Effector CD8-positive, alpha-beta T cell (primary cell): ENCODE measurements around the gene APOC4.
A peak's percentile ranks its signal among the peaks of the same experiment; 100 is the strongest.
"Not testable (repeated sequence)": the region's sequence is repeated elsewhere in the genome, so short reads cannot be mapped to it uniquely, and the experiment has no call there.

ENCODE experiments used
- DNase-seq: peaks from one replicate; lab custom pipeline; 2025; lab: John Stamatoyannopoulos, UW

APOC4 gene

DNA sequence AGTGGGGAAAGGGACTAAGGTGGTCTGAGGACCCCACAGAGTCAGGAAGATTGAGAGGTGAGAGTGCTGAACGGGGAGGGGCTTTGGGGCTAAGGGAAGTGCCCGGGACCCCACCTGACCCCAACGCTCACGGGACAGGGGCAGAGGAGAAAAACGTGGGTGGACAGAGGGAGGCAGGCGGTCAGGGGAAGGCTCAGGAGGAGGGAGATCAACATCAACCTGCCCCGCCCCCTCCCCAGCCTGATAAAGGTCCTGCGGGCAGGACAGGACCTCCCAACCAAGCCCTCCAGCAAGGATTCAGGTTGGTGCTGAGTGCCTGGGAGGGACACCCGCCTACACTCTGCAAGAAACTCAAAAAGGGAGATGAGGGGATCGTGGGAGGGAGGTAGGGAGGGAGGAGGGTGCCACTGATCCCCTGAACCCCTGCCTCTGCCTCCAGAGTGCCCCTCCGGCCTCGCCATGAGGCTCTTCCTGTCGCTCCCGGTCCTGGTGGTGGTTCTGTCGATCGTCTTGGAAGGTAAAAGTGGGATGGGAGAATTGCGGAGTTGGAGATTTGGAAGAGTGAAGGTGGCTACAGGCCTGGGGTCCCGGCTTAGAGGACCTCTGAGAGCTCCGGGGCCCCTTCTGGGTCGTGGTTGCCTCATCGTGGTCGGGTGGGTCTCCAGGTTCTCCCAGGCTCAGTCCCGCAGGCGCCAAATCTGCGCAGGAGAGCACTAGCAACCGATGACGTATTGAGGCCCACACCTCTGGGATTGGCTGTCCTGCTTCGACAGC is 27.4 kb upstream of the APOC4 start, which contains the start of gene APOC1:
Gene APOC1 (plus strand): TSS at position 176 of the 774 bp plus-strand sequence. CDS start 284 bp downstream, at position 460.
- DNase-seq = peak; percentile 70

DNA sequence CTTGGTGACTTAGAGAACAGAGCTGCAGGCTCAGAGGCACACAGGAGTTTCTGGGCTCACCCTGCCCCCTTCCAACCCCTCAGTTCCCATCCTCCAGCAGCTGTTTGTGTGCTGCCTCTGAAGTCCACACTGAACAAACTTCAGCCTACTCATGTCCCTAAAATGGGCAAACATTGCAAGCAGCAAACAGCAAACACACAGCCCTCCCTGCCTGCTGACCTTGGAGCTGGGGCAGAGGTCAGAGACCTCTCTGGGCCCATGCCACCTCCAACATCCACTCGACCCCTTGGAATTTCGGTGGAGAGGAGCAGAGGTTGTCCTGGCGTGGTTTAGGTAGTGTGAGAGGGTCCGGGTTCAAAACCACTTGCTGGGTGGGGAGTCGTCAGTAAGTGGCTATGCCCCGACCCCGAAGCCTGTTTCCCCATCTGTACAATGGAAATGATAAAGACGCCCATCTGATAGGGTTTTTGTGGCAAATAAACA is 17.8 kb upstream of the APOC4 start:
- no peak for DNase-seq

DNA sequence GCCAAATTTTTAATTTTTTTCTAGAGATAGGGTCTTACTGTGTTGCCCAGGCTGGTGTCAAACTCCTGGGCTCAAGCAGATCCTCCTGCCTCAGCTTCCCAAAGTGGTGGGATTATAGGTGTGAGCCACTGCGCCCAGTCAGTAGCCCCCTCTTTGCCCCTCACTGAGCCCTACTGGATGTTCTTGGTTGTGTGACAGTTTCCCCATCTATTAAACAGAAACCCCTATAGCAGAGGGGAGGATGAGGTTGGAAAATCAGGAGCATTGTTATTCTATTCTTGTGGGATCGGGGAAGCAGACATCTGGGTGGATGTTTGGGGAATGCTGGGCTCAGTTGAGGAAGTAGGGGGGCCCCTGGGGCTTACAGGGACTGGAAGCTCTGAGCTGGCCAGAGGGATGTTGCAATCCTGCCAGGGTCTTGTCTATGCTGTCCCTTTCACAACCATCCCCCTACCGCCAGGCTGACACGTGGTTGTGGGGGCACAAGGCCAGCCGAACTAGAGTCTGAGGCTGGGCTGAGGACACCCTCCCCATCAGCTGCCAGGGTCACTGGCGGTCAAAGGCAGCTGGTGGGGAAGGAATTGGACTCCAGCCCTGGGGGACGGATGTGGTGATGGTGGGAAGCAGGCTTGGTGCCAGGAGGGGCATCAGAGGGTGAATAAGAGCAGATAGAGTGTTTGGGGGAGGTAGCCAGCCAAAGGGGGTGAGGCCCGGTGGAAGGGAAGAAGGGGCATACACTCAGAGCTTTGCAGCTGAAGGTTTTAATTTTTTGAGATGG is 16.7 kb upstream of the APOC4 start:
- no peak for DNase-seq

DNA sequence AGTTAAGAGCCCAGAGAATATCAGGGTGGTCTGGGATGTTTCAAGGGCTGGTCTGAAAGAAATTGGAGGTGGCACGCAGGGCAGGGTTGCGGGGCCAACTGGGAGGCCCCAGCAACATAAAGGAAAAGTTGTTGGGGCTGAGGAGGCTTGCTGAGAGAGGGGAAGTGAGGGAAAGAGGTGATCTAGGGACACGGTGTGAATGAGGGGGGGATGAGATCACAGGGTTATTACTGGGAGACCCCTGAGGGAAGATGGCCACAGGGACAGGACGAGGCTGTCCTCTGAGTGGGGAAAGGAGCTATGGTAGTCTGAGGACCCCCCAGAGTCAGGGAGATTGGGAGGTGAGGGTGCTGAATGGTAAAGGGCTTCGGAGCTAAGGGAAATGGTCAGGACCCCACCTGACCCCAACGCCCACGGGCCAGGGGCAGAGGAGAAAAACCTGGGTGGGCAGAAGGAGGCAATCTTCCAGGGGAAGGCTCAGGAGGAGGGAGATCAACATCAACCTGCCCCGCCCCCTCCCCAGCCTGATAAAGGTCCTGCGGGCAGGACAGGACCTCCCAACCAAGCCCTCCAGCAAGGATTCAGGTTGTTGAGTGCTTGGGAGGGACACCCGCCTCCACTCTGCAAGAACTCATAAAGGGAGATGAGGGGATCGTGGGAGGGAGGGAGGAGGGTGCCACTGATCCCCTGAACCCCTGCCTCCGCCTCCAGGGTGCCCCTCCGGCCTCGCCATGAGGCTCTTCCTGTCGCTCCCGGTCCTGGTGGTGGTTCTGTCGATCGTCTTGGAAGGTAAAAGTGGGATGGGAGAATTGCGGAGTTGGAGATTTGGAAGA is 15.6 kb upstream of the APOC4 start:
- not testable (repeated sequence) for DNase-seq

DNA sequence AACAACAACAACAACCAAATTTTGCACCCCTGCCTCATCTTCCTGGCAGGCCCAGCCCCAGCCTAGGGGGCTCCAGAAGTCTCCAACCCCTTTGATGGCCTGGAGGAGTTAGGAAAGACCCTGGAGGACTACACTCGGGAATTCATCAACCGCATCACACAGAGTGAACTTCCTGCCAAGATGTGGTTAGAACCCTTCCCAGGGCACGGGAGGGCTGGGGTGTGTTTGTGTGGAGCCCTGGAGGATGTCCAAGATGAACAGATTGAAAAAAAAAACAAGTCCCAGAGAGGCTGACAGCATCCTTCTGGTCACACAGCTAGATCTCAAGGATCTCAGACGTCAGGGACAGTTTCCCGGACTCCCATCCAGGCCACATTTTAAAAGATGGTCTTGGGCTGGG is 14.3 kb upstream of the APOC4 start:
- no peak for DNase-seq

DNA sequence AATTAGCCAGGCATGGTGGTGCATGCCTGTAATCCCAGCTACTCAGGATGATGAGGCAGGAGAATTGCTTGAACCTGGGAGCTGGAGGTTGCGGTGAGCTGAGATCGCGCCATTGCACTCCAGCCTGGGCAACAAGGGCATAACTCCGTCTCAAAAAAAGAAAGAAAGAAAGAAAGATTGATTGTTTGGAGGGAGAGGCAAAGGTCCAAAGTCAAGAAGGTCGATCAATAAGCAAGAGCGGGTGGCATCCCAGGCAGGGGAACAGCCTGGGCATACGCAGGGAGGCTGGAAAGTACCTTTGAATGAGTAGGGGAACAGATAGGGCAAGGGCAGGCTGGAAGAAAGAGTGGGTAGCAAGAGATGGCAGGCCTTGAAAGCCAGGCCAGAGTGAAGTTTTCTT is 11.9 kb upstream of the APOC4 start:
- no peak for DNase-seq

DNA sequence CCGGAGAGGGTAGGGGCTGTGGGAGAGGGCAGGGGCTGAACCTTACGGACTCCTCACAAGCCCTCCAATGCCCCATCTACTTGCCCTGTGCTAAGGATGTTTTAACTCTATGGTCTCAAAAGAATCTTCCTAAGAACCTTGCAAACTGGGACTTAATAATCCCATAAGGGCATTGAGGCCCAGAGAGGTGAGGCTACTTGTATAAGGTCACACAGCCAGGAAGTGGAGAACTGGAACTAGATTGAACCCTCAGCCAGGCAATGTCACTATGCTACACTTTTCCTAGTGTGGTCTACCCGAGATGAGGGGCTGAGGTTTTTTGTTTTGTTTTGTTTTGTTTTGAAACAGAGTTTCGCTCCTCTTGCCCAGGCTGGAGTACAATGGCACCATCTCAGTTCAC is 10.5 kb upstream of the APOC4 start:
- DNase-seq = no peak

DNA sequence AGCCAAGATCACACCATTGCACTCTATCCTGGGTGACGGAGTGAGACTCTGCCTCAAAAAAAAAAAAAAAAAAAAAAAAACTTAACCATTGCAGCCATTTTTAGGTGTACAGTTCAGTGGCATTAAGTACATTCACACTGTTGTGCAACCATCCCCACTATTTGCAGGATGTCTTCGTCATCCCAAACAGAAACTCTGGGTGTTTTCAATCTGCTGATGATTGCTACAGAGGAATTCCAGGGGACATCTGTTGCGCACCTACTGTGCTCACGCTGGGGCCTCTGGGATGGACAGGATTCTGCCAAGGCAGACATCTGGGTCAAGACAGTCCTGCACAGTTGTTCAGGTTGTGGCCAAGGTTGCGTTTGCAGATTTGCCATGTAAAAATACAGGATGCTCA is 2.4 kb upstream of the APOC4 start:
- no peak for DNase-seq

DNA sequence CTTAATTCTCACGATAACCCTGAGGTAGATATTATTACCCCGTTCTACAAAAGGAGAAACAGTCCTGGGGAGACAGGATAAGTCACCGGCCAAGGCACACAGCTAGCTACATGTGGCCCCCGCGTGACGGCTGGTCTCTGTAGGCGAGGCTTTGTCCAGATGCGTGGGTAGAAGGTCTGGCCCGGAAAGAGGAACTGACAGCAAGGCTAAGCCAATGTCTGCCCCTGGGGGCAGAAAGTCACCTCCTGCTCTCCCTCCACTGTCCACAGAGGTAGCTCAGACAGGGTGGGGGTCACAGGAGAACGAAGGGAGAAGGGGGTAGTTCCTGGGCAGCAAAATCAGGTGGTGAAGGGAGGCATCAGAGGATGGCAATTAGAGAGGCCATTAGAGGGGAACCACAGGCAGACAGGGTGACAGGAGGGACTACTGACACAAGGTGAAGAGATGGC is 1.8 kb downstream of the APOC4 start:
- DNase-seq = no peak

DNA sequence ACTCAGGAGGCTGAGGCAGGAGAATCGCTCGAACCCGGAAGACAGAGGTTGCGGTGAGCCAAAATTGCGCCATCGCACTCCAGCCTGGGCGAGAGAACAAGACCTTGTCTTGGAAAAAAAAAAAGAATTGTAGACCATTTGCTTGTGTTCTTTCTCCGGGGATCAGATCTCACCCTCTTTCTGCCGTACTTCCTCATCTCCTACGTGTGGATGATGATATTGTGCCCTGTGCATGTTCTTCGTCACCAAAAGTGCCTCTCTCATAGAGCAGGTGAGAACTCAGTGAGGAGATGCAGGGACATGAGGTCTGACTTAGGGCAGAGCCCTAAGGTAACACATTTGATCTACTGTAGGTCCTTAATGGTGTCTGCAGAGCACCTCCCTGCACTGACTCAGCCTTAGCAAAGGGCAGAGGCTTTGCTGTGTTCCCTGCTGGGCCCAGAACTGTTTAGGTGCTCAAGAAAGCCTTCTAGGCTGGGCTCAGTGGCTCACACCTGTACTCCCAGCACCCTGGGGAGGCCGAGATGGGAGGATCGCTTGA is 5.1 kb downstream of the APOC4 start:
- DNase-seq = no peak

DNA sequence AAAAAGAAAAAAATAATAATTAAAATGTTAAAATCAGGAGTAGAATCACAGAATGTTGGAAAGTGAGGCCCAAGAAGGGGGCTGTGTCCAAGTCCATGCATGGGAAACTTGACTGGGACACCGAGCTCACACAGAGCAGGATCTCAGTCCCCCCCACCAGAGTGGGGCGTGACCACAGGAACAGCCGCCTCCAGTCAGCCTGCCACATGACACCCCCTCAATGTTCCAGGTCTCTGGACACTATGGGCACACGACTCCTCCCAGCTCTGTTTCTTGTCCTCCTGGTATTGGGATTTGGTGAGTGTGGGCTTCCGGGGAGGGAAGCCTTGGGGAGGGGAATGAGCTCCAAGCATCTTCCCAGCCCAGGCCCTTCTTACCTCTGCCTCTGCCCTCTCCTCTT is 6.2 kb downstream of the APOC4 start:
- DNase-seq = no peak

DNA sequence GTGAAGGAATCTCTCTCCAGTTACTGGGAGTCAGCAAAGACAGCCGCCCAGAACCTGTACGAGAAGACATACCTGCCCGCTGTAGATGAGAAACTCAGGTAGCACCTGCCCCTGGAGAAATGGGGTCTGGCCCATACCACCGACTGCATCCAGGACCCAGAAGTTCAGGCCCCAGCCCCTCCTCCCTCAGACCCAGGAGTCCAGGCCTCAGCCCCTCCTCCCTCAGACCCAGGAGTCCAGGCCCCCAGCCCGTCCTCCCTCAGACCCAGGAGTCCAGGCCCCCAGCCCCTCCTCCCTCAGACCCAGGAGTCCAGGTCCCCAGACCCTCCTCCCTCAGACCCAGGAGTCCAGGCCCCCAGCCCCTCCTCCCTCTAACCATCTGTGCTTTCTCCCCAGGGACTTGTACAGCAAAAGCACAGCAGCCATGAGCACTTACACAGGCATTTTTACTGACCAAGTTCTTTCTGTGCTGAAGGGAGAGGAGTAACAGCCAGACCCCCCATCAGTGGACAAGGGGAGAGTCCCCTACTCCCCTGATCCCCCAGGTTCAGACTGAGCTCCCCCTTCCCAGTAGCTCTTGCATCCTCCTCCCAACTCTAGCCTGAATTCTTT is 6.8 kb downstream of the APOC4 start:
- no peak for DNase-seq

DNA sequence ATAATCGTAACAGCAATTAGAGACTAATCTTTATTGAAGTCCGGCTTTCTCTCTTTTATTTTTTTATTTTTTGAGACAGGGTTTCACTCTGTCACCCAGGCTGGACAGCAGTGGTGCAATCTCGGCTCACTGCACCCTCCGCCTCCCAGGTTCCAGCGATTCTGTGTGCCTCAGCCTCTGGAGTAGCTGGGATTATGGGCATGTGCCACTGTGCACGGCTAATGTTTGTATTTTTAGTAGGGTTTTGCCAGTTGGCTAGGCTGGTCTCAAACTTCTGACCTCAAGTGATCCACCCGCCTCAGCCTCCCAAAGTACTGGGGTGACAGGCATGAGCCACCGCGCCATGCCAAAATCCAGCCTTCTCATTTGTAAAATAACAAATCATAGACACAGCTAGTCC is 7.5 kb downstream of the APOC4 start:
- DNase-seq = no peak

DNA sequence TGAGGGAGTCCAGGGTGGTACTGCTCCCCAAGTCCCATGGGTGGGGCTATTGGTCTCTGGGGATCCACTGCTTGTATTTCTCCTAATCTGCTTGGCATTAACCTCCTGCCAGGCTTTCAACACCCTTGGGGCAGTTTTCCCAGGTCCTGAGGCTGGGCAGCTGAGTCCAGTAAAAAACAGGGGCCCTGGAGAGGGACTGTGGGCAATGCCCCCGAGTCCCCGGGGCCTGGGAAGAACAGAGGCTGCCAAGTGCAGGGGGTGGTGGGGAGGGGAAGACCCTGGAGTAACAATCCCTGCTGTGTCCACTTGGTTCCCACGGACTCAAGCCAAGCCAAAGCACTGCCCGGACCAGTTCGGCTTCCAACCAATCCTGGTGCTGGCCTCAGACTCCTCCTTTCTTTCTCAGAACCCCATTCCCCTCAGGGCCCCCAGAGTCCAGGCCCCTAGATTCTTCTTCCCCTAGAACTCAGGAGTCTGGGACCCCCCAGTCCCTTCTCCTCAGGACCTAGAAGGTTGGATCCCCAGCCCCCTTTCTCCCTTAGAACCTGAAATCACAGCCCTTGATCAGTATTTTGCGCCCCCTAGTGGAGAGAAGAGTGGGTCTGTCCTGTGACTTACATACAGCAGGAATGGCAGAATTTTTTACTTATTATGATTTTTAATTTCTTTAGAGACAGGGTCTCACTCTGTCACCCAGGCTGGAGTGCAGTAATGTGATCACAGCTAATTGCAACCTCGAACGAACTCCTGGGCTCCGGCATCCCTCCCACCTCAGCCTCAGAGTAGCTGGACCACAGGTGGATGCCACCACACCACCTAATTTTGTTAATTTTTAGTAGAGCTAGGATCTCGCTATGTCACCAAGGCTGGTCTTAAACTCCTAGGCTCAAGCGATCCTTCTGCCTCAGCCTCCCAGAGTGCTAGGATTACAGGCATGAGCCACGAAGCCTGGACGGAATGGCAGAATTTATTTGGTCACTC is 9.4 kb downstream of the APOC4 start:
- DNase-seq = peak; percentile 50

DNA sequence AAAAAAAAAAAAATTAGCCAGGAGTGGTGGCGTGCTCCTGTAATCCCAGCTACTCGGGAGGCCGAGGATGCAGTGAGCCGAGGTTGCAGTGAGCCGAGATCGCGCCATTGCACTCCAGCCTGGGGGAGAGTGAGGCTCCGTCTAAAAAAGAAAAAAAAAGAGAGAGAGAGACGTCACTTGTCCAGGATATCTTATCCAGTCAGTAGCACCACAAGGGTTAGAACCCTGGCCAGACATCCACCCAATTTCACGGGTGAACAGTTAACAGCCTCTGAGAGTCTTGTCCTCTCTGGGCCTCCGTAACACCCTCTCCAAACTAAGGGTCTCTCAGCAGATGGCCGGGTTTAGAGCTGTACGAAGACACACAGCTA is 12.2 kb downstream of the APOC4 start:
- no peak for DNase-seq

DNA sequence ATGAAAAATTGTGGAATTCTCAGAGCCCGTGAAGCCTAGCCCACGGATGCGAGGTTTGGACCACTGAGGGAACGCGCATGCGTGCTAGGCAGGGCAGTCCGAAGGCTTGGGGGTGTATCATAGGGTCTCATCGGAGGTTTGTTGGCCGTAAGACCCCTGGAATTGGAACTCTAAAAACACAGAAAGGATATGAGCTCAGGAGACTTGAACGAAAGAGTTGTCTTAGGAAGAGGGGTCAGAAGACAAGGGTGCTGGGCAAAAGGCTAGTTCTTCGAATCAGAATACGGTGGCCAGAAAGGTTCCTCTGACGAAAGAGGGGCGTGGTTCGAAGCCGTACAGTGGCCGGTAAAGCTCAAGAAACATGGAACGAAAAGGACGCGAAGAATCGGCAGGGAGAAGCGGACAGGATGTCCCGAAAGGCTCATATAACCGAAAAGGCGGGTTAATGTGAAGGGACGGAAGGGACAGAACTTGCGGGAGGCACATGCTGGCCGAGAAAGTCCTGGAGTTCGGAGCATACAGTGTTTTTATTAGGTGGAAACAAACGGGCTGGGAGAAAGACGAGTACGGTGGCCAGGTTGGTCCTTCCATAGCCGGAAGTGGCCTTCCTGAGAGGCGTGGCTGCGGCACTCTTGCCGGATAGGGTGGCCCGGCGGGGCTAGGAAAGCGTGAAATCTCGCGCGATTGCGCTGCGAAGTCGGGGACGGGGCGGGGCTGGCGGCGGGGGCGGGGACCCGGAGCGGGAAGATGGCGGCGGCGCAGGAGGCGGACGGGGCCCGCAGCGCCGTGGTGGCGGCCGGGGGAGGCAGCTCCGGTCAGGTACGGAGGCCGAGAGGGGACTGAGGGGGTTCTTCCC is 12.8 kb downstream of the APOC4 start, which contains the start of gene CLPTM1:
Gene CLPTM1 (plus strand): TSS at position 732 of the 856 bp plus-strand sequence. CDS start 16 bp downstream, at position 748.
- peak; percentile 94 for DNase-seq

DNA sequence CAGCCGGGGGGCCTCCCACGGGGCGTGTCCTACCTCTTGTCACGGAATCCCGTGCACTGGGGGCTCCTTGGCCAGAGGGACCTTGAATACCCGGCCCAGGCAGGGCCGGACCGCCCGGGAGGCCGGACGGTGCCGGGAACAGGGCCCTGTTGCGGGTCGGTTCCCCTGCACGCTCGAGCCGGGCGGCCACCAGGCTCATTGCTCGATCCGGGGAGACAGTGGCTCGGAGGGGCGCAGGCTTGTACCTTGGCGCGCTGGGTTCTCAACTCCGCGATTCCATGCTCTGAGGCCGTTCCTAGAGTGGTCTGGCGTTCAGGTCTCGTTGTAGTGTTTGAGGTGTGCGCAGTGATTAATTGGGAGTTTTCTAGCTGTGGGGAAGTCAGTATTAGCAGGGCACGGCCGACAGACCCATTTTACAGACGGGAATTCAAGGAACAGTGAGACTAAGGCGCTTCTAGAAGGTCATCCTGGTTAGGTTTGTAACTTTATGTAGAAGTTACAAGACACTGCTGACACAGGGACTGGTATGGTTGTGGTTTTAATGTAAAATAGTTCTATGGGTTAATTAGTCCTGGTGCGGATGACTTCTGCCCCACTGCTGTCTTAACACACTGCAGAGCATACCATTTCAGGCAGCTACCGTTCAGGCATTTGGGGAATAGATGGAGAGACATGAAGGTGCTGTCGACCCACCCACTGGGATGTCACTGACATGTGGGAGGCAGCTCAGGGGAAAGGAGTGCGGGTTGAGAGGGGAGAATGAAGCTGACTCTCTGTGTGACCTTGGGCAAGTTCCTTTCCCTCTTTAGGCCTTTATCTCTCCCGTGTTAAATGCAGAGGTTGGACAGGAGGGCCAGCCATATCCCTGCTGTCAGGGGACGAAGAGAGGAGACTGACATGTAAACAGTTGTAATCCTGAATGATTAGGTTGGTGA is 13.7 kb downstream of the APOC4 start:
- no peak for DNase-seq

DNA sequence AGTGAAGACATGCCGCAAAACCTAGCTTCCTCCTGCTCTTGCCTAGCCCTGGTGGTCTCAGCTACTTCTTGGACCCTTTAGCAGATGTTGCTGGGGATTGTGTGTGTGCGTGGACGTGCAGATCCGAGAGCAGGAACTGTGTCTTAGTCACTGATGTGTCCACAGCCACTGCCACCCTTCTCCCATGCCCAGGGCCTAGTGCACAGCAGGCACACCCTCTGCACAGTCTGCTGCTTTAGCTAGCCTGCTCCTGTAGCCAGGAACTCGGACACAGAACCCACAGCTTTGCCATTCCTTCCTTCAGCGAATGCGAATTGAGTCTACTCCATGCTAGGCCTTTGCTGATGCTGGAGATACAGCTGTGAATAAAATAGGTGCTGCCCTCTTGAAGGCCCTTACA is 15.5 kb downstream of the APOC4 start:
- DNase-seq = no peak
